Panc1 (cell line): ENCODE data around the gene LPP.

ENCODE experiments used
- CTCF ChIP-seq: fragments of 450-650 bp; IDR thresholded peaks from 2 replicates; pipeline ENCODE4 v1.5.1; 2017; ENCODE audit warnings: mild to moderate bottlenecking
- TF ChIP-seq, protein P1 (sequence below), 2 experiments: IDR thresholded peaks; 2 replicates each; pipeline ENCODE4 v1.6.1; 2011 to 2012; ENCODE audit warnings: low read depth in 2 of 2, control low read depth in 1 of 2, low read length in 1 of 2, mild to moderate bottlenecking in 1 of 2, moderate library complexity in 1 of 2; ENCODE audit not compliant: insufficient read depth in 1 of 2

DNA sequence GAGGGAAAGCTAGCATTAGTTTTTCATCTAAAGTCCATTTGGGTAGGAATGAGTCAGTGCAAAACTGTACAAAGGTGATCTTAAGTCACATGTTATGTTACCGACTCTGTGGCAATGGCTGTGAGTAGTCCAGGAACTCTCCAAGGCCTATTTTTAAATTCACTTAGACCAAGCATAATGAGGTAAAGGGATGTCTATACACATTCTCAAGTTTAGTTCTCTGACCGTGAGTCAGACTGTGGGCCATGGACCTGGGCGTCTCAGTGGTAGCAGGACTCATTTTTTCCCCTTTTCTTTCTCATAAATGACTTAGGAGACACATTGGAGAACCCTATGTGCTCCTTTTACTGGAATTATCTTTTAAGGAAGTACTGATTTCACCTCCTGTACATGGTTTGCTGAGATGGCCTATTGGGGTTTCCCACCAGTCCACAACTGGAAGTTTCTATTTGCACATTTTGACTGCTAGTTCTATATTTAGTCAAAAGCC is 529.1 kb downstream of the LPP start:
- TF ChIP-seq CTCF: no peak
- TF ChIP-seq, protein P1, sequence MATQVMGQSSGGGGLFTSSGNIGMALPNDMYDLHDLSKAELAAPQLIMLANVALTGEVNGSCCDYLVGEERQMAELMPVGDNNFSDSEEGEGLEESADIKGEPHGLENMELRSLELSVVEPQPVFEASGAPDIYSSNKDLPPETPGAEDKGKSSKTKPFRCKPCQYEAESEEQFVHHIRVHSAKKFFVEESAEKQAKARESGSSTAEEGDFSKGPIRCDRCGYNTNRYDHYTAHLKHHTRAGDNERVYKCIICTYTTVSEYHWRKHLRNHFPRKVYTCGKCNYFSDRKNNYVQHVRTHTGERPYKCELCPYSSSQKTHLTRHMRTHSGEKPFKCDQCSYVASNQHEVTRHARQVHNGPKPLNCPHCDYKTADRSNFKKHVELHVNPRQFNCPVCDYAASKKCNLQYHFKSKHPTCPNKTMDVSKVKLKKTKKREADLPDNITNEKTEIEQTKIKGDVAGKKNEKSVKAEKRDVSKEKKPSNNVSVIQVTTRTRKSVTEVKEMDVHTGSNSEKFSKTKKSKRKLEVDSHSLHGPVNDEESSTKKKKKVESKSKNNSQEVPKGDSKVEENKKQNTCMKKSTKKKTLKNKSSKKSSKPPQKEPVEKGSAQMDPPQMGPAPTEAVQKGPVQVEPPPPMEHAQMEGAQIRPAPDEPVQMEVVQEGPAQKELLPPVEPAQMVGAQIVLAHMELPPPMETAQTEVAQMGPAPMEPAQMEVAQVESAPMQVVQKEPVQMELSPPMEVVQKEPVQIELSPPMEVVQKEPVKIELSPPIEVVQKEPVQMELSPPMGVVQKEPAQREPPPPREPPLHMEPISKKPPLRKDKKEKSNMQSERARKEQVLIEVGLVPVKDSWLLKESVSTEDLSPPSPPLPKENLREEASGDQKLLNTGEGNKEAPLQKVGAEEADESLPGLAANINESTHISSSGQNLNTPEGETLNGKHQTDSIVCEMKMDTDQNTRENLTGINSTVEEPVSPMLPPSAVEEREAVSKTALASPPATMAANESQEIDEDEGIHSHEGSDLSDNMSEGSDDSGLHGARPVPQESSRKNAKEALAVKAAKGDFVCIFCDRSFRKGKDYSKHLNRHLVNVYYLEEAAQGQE (IDR thresholded peaks at IDR 0.05; ENCODE audit: insufficient read depth in 1 of 2, low read depth in 2 of 2, low read length in 1 of 2): no peak
